ENCODE measurements around the gene CCL11. TPM values are rescaled to one million over a fixed set of nuclear protein-coding genes. Genes with fewer than 3 reads are reported as not detected.

CCL11 gene
- total and polyA plus RNA-seq, 2 of the 8 experiments (the other 6 are each of a cell fraction or from before 2014, with no cell fraction given) = not detected

GRCh38 chr17:34301986-34302385 lies 16.4 kb downstream of the CCL11 start (continued):
- TF ChIP-seq, protein P1, sequence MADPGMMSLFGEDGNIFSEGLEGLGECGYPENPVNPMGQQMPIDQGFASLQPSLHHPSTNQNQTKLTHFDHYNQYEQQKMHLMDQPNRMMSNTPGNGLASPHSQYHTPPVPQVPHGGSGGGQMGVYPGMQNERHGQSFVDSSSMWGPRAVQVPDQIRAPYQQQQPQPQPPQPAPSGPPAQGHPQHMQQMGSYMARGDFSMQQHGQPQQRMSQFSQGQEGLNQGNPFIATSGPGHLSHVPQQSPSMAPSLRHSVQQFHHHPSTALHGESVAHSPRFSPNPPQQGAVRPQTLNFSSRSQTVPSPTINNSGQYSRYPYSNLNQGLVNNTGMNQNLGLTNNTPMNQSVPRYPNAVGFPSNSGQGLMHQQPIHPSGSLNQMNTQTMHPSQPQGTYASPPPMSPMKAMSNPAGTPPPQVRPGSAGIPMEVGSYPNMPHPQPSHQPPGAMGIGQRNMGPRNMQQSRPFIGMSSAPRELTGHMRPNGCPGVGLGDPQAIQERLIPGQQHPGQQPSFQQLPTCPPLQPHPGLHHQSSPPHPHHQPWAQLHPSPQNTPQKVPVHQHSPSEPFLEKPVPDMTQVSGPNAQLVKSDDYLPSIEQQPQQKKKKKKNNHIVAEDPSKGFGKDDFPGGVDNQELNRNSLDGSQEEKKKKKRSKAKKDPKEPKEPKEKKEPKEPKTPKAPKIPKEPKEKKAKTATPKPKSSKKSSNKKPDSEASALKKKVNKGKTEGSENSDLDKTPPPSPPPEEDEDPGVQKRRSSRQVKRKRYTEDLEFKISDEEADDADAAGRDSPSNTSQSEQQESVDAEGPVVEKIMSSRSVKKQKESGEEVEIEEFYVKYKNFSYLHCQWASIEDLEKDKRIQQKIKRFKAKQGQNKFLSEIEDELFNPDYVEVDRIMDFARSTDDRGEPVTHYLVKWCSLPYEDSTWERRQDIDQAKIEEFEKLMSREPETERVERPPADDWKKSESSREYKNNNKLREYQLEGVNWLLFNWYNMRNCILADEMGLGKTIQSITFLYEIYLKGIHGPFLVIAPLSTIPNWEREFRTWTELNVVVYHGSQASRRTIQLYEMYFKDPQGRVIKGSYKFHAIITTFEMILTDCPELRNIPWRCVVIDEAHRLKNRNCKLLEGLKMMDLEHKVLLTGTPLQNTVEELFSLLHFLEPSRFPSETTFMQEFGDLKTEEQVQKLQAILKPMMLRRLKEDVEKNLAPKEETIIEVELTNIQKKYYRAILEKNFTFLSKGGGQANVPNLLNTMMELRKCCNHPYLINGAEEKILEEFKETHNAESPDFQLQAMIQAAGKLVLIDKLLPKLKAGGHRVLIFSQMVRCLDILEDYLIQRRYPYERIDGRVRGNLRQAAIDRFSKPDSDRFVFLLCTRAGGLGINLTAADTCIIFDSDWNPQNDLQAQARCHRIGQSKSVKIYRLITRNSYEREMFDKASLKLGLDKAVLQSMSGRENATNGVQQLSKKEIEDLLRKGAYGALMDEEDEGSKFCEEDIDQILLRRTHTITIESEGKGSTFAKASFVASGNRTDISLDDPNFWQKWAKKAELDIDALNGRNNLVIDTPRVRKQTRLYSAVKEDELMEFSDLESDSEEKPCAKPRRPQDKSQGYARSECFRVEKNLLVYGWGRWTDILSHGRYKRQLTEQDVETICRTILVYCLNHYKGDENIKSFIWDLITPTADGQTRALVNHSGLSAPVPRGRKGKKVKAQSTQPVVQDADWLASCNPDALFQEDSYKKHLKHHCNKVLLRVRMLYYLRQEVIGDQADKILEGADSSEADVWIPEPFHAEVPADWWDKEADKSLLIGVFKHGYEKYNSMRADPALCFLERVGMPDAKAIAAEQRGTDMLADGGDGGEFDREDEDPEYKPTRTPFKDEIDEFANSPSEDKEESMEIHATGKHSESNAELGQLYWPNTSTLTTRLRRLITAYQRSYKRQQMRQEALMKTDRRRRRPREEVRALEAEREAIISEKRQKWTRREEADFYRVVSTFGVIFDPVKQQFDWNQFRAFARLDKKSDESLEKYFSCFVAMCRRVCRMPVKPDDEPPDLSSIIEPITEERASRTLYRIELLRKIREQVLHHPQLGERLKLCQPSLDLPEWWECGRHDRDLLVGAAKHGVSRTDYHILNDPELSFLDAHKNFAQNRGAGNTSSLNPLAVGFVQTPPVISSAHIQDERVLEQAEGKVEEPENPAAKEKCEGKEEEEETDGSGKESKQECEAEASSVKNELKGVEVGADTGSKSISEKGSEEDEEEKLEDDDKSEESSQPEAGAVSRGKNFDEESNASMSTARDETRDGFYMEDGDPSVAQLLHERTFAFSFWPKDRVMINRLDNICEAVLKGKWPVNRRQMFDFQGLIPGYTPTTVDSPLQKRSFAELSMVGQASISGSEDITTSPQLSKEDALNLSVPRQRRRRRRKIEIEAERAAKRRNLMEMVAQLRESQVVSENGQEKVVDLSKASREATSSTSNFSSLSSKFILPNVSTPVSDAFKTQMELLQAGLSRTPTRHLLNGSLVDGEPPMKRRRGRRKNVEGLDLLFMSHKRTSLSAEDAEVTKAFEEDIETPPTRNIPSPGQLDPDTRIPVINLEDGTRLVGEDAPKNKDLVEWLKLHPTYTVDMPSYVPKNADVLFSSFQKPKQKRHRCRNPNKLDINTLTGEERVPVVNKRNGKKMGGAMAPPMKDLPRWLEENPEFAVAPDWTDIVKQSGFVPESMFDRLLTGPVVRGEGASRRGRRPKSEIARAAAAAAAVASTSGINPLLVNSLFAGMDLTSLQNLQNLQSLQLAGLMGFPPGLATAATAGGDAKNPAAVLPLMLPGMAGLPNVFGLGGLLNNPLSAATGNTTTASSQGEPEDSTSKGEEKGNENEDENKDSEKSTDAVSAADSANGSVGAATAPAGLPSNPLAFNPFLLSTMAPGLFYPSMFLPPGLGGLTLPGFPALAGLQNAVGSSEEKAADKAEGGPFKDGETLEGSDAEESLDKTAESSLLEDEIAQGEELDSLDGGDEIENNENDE (IDR thresholded peaks at IDR 0.05; ENCODE audit: insufficient replicate concordance, low read length) = no peak
- no peak for TF ChIP-seq HDAC2 (IDR thresholded peaks at IDR 0.05; ENCODE audit: borderline replicate concordance in 1 of 2, low read depth in 2 of 2, low read length in 2 of 2)
- TF ChIP-seq RNF2 (IDR thresholded peaks at IDR 0.05; ENCODE audit: borderline replicate concordance, low read depth, low read length, missing control alignments, poor library complexity, severe bottlenecking) = no peak
- no peak for TF ChIP-seq KDM4A (IDR thresholded peaks at IDR 0.05; ENCODE audit: low read depth, low read length, severe bottlenecking)
